Subcutaneous abdominal adipose tissue (tissue), 5 donors: ENCODE results near the gene GMPPA.

Experiments
- H3K27ac ChIP-seq: one replicate; pipeline ENCODE4 v1.7.0; 2013; ENCODE audit warnings: low read depth, mild to moderate bottlenecking, inconsistent platforms, low read length, moderate library complexity
- H3K27me3 ChIP-seq, 5 donors: one replicate each; pipeline ENCODE4 v1.7.0; 2013; ENCODE audit warnings: low read length in 5 of 5, inconsistent platforms in 1 of 5; ENCODE audit not compliant: control insufficient read depth in 5 of 5, insufficient read depth in 4 of 5
- H3K36me3 ChIP-seq, 5 donors: one replicate each; pipeline ENCODE4 v1.7.0; 2013; ENCODE audit warnings: low read length in 5 of 5; ENCODE audit not compliant: control insufficient read depth in 5 of 5, insufficient read depth in 5 of 5
- H3K4me1 ChIP-seq, 5 donors: one replicate each; pipeline ENCODE4 v1.7.0; 2013; ENCODE audit warnings: low read length in 5 of 5, mild to moderate bottlenecking in 3 of 5, moderate library complexity in 1 of 5; ENCODE audit not compliant: control insufficient read depth in 5 of 5, insufficient read depth in 5 of 5
- H3K4me3 ChIP-seq, 5 donors: one replicate each; pipeline ENCODE4 v1.7.0; 2013; ENCODE audit warnings: low read length in 5 of 5, low read depth in 1 of 5
- H3K9ac ChIP-seq, 5 donors: one replicate each; pipeline ENCODE4 v1.7.0; 2013; ENCODE audit warnings: low read length in 5 of 5, mild to moderate bottlenecking in 4 of 5, moderate library complexity in 3 of 5
- H3K9me3 ChIP-seq, 5 donors: one replicate each; pipeline ENCODE4 v1.7.0; 2013; ENCODE audit warnings: low read length in 5 of 5; ENCODE audit not compliant: control insufficient read depth in 5 of 5
- donor health status: healthy.
- donor health status: healthy.
- donor health status: healthy.
- donor health status: healthy.
- donor health status: healthy.

GMPPA gene

GRCh38 chr2:219468410-219469185, 30.1 kb upstream of the GMPPA start:
- H3K9me3 ChIP-seq, result no peaks in the 10 kb centered on the region
- no peaks in the 10 kb centered on the region for H3K4me1 ChIP-seq
- H3K9ac ChIP-seq, result no peak overlapping the region
- H3K36me3 ChIP-seq, result no peaks in the 10 kb centered on the region
- H3K27me3 ChIP-seq, result peaks cover 4 to 22% (median 17%) of the 10 kb centered on the region in 5 donors
- H3K4me3 ChIP-seq, result no peak overlapping the region
- no peak overlapping the region for H3K27ac ChIP-seq

GRCh38 chr2:219469186-219469724, 29.4 kb upstream of the GMPPA start:
- Histone ChIP-seq H3K27me3 (peaks cover 4 to 22% (median 17%) of the 10 kb centered on the region in 5 donors), H3K9ac (no peak overlapping the region), H3K36me3 (no peaks in the 10 kb centered on the region), H3K27ac (no peak overlapping the region), H3K4me1 (no peaks in the 10 kb centered on the region), H3K9me3 (no peaks in the 10 kb centered on the region), H3K4me3 (no peak overlapping the region)

GRCh38 chr2:219470429-219470828, 28.3 kb upstream of the GMPPA start:
- H3K4me3 ChIP-seq, result no peak overlapping the region
- H3K9me3 ChIP-seq, result no peaks in the 10 kb centered on the region
- H3K36me3 ChIP-seq, result no peaks in the 10 kb centered on the region
- H3K27ac ChIP-seq, result no peak overlapping the region
- no peaks in the 10 kb centered on the region for H3K4me1 ChIP-seq
- H3K9ac ChIP-seq, result no peak overlapping the region
- H3K27me3 ChIP-seq, result peaks cover 4 to 22% (median 17%) of the 10 kb centered on the region in 5 donors

- no peak overlapping the region for H3K9ac ChIP-seq
- no peaks in the 10 kb centered on the region for H3K4me1 ChIP-seq
- no peak overlapping the region for H3K27ac ChIP-seq
- H3K27me3 ChIP-seq, result peaks cover 4 to 22% (median 20%) of the 10 kb centered on the region in 5 donors
- H3K4me3 ChIP-seq, result no peak overlapping the region
- H3K9me3 ChIP-seq, result no peaks in the 10 kb centered on the region
- H3K36me3 ChIP-seq, result no peaks in the 10 kb centered on the region
These were observed 27.0 kb upstream of the GMPPA start for GRCh38 chr2:219471476-219472371.

GRCh38 chr2:219472629-219473187, 26.0 kb upstream of the GMPPA start:
- no peaks in the 10 kb centered on the region for H3K4me1 ChIP-seq
- no peak overlapping the region for H3K9ac ChIP-seq
- peaks cover 4 to 29% (median 24%) of the 10 kb centered on the region in 5 donors for H3K27me3 ChIP-seq
- no peaks in the 10 kb centered on the region for H3K36me3 ChIP-seq
- H3K27ac ChIP-seq, result no peak overlapping the region
- H3K9me3 ChIP-seq, result no peaks in the 10 kb centered on the region
- H3K4me3 ChIP-seq, result no peak overlapping the region

- Histone ChIP-seq H3K4me3 (no peak overlapping the region), H3K27ac (no peak overlapping the region), H3K9me3 (no peaks in the 10 kb centered on the region), H3K36me3 (no peaks in the 10 kb centered on the region), H3K4me1 (no peaks in the 10 kb centered on the region), H3K27me3 (peaks cover 4 to 31% (median 22%) of the 10 kb centered on the region in 5 donors), H3K9ac (no peak overlapping the region)
These were observed 25.2 kb upstream of the GMPPA start for GRCh38 chr2:219473511-219473910.

GRCh38 chr2:219474285-219475060, 24.2 kb upstream of the GMPPA start:
- Histone ChIP-seq H3K9ac (no peak overlapping the region), H3K36me3 (no peaks in the 10 kb centered on the region), H3K27me3 (peaks cover 4 to 29% (median 21%) of the 10 kb centered on the region in 5 donors), H3K4me1 (no peaks in the 10 kb centered on the region), H3K9me3 (no peaks in the 10 kb centered on the region), H3K27ac (no peak overlapping the region), H3K4me3 (no peak overlapping the region)

- Histone ChIP-seq H3K9ac (no peak overlapping the region), H3K27me3 (peaks cover 4 to 30% (median 21%) of the 10 kb centered on the region in 5 donors), H3K4me3 (no peak overlapping the region), H3K4me1 (no peaks in the 10 kb centered on the region), H3K36me3 (no peaks in the 10 kb centered on the region), H3K9me3 (no peaks in the 10 kb centered on the region), H3K27ac (no peak overlapping the region)
These were observed 23.4 kb upstream of the GMPPA start for GRCh38 chr2:219475278-219475677.
